NK-92 treated with Interleukin-12 subunit alpha and Interleukin-12 subunit beta, amount 100 ng/mL, for 24 hours (cell line): ENCODE measurements around the gene C10orf67.
"Not testable (repeated sequence)": the region's sequence is repeated elsewhere in the genome, so short reads cannot be mapped to it uniquely, and the experiment has no call there.

Experiments used
- DNase-seq: peaks from one replicate; lab custom pipeline; 2025; lab: John Stamatoyannopoulos, UW

The C10orf67 gene

DNA sequence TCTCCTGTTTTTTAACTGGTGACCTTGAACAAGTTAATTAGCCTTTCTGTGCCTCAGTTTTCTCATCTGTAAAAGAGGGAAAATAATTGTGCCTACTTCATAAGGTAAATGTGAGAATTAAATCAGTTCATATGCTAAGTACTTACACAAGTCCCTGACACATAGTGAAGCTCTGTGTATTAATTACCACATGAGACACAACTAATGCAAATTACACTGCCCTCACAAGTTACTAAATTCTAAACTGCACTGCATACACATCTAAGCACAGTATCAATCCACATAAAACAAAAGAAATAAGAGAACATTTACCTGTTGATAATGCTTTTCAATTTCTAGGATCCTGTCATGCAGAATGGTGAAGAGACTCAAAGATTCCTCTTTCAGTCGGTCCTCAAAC is 22.5 kb downstream of the C10orf67 start:
- DNase-seq, result no peak

DNA sequence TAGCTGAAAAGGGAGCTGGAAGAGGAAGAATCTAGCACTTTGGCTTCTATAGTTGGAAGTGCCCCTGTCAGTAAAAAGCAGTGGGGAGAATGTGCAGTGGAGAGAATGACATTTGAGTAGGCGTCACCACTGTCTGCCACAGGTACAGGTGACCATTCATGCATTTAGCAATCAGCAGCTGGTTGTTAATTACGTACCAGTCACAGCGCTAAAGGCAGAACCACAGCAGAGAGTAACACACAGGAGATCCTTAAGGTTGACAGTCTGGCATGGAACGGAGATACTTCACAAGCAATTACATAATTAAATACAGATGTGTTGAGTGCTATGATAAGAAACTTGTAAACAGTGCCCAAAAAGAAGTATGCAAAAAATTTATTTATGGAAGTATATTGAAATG is 24.8 kb downstream of the C10orf67 start:
- no peak for DNase-seq

- DNase-seq, result no peak
These were observed 26.2 kb downstream of the C10orf67 start for GRCh38 chr10:23318359-23318758.

DNA sequence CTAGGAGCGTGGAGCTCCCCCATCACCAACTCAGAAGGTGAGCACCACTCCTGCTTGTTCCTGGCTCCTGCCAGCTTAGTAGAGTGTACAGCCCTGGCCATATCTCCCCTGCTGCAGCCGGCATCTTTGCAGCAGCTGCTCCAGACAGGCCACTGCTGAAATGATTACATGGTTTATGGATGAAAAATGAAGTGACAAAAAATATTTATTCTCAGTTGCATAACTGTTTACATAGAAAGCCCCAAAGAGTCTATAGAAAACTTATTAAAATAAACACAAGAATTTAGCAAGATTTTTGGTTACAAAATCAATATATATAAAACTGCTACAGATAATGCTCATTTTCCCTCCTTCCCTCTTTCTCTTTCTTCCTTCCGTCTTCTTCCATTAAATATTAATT is 27.2 kb downstream of the C10orf67 start:
- no peak for DNase-seq

DNA sequence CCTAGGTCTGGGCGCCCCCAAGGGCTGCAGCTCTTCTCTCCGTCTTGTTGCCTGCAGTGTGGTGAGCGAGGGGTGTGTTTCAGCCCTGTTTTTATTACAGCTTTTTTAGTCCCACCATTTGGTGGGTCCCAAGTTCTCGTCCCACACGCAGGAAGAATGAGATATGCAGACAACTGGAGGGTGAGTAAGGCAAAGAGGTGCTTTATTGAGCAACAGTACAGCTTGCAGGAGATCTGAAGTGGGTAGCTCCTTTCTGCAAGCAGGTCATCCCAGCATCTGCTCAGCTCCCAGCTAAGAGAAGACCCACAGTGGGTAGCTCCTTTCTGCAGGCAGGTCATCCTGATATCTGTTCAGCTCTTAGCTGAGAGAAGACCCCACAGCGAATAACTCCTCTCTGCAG is 28.2 kb downstream of the C10orf67 start:
- no peak for DNase-seq

- no peak for DNase-seq
These were observed 28.6 kb downstream of the C10orf67 start for GRCh38 chr10:23315966-23316365.

DNA sequence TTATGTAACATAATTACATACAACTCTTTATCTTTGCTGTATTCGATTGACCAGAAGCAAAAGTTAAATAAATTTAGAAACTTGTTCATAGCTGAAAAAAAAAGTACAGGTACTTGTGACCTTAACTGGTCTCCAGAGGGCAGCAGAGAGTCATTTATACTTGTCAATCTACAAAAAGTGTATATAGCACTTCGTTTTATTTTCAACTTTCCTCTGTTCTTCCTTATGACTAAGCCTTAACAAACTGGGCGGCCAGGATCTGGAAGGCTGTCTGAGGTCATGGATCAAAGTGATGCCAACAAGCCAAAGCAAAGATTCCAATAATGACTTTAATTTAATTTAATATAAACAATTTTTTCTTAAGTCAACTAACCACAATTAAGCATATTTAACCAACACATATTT is 29.8 kb downstream of the C10orf67 start:
- no peak for DNase-seq

DNA sequence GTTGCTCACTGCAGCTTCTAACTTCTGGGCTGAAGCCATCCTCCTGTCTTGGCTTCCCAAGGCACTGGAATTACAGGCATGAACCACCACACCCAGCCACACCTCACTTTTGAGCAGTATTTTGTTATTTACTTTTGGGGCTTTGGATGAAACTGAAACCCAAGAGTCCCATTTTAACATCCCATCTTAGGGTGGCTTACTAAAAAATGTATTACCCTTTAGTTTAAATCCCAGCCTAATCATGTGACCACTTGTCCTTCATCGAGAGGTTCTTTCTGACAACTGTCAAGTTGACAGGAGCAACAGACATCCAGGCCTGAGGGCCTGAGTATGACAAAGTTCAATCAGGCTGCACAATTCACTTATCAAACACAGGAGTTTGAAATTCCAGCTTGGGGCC is 33.6 kb downstream of the C10orf67 start:
- no peak for DNase-seq

DNA sequence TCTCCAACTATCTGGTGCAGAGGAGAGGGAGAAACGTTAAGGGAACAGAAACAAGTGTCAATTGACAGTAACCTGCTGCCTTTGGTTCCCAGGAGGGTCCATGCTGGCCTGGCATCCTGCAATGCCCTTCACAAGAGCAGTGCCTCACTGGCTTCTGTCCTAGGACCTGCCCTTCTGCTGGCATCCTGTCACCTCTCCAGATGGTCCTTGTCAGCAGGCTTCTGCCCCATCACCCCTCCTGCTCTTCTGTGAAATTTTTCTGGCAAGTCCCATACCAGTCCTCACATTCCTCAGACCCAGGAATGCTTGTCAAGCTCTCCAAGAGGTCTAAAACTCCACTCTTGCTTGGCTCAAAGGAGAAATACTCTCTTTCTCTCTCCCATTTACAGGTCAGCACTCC is 34.2 kb downstream of the C10orf67 start:
- no peak for DNase-seq

DNA sequence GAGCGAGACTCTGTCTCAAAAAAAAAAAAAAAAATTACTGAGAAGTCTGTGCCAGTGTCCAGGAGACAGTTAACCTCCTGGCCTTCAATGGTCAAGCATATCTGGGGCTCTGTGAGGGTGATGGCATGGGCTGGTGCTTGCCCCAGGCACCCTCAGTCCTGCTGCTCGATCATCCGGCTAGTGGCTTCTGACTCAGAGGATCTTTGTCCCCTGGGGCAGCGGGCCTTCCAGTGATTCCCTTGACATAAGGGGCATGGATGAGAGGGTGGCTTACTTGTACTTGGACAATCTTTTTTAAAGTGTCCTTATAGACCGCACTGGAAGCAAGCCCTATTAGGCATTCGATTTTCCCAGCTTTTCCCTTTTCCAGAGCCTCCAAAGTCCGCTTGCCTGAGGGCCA is 44.6 kb downstream of the C10orf67 start:
- not testable (repeated sequence) for DNase-seq

DNA sequence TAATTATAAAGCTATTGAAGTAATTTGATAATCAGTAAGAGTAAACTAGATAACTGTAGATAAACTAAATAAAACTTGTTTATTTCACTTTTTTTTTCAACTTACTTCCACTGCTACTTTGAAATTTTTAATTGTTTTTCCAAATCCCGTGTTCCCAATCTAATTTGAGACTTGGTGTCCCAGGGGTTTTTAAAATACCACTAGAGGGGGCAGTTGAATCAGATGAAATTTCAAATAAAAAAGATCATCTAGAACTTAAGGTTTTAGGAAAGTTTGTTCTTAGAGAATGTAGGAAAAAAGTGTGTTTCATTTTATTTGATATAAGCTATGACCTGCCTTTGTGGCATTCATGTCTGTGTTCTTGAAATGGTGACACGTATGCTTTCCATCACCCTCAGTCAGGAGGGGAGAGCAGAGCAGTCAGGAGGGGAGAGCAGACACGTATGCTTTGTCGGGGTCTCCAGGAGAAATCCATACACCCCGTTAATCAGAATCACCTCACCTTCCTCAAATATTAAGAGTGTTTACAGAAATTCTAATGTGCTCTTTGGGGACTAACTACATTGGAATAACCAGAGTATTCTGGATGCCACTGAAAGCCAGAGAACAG is 49.9 kb downstream of the C10orf67 start:
- no peak for DNase-seq

- DNase-seq, result no peak
These were observed 50.5 kb downstream of the C10orf67 start for GRCh38 chr10:23293973-23294590.

DNA sequence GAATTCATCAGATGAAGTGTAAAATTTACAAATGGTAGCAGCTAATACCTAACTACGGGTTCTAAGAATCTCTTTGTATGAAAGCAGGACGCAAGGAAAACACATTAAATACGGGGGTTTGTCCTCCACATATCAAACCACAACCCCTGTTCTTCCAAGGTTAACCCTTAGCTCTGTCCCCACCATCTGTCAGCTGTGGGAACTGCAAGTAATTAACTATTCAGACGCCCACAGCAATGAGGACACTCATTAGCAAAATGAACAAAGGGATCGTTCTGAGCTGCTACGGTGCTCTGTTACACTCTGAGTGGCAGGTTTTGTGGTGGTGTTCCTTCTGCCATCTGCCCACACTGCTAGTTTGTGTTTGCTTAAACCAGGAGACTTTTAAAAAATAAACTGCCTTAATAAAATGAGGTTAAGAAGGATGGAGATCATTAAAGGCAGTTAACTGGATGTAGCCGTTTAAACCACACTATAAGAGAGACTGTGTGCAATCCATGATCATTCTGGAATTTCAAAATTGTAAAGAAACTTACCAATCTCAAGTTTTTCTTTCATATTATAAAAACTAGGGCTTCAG is 51.4 kb downstream of the C10orf67 start:
- peak; percentile 1 for DNase-seq

GRCh38 chr10:23291551-23292334 is 52.9 kb downstream of the C10orf67 start:
- no peak for DNase-seq

DNA sequence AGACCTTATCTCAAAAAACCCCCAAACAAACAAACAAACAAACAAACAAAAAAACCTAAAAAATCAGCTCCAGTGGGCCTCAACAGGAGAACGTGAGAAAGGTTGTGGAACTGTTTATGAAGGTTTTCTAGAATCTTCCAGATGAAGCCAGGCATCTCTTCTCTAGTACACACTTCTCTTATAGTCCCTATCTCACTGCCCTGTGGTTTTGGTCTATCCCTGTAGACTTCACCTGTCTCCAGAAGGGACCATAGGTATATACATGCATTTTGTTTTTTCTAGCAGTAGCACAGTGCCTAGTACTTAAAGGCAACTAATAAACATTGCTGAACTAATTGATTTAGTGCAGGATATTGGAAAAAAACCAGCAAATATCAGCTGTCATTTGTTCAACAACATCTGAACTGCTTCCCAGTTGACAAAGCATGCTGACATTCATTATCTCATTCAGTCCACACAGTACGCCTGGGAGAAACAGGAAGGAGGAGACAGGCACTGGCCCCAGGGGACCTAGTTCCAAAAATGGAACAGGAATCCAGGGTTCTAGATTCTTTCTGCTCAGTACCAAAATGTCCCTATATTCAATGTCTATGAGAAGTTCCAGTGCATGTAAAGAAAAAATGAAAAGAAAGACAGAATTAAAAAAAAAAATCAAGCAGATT is 59.8 kb downstream of the C10orf67 start:
- no peak for DNase-seq

DNA sequence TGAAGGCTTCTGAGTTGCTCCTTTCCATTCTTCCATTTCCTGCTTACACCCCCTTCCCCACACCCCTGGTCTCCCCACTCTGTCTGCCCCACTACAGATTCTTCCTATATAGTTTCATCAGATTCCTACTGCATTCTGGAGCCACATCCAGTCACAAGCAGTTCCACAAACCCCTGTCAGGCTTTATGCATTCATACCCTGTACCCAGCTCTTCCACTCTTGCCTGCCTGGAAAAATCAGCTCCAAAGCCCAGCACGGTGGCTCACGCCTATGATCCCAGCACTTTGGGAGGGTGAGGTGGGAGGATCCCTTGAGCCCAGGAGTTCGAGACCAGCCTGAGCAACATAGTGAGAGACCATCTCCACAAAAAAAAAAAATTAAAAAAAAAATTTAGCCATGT is 60.4 kb downstream of the C10orf67 start:
- no peak for DNase-seq

DNA sequence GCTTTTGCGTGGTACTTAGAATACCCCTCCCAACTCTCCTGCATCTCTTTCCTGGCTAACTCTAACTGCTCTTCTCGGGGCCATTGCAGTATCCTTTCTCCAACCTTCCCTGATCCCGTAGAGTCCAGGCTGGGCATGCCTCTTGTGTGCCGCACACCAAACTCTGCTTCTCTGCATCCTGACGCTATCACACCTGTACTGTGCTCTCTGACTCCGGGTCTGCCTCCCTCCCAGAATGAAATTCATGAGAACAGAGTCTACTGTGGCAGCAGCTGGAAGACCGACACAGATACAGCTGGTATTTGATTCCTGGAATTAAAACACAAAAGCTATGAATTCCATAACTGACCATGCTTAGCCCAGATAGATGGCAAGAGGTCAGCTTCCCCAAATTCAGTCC is 60.9 kb downstream of the C10orf67 start:
- DNase-seq, result no peak

DNA sequence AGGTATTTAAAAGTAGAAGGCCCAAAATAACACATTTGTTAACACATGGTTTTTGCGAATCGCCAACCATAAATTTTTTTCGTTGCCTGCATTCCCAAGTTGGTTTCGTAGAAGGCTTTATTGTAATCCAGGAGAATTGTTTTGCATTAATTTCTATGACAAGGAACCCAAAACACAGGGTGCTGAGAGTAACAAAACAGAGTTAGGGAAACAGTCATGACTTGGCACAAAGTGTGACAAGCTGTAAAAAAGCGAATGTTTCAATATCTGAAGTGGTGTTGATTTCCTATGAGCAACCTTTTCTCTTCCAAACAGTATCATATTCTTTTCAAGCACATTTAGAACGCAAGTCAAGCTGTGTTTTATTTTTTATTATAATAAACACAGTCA is 63.6 kb downstream of the C10orf67 start:
- no peak for DNase-seq

DNA sequence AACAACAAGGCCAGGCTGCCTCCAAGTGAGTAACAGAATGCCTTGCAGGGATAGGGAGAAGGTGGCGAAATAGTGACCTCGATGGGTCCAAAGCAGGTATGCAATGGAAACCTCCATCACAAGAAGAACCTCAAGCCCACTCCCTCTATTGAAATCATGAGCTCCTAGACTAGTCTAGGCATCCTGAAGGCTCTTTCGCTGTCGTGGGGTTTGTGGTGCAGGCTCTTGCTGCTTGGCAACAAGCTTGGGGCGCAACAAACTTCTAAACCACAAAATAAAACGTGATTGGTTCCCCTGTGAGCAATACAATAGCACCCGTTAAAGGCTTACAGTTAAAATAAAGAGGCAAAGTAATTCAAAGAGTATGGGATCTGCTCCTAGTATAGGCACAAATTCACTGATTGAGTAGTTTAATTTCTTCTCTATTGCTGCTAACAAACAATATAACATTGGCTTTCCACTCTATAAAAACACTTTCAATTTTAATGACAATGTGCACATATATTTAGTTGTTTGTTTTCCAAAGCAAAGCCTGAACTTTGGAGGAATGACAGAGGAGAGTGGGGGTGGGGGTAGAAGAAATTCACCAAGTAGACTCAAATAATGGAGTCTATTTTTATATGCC is 64.1 kb downstream of the C10orf67 start:
- no peak for DNase-seq

GRCh38 chr10:23275355-23275754 is 69.2 kb downstream of the C10orf67 start:
- DNase-seq, result no peak

GRCh38 chr10:23274179-23274578 is 70.4 kb downstream of the C10orf67 start:
- not testable (repeated sequence) for DNase-seq

DNA sequence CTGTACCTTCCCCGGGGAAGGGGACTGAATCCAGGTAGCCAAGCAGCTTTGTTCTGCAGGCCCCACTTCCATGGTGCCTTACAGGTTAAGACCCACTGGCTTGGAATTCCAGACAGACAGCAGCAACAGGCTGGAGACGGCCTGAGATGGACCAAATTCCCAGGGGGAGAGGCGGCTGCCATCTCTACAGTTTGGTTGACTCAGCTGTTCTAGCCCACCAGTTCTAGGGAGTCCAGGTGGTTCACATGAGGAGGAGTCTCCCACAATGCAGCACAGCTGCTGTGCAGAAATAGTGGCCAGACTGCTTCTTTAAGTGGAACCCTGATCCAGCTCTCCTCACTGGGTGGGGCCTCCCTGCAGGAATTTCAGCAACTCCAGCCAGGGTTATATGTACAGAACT is 74.1 kb downstream of the C10orf67 start:
- DNase-seq, result no peak
